Activated naive CD8-positive, alpha-beta T cell treated with anti-CD3 and anti-CD28 coated beads, Interleukin-2, amount 50 U/mL, for 24 hours (primary cell): ENCODE measurements around the gene TMEM150C.

Experiments used
- ATAC-seq: fragments of 150-1000 bp; cut with Tn5 transposase; one replicate; pipeline ENCODE4 v1.10.0; 2021
- DNase-seq: peaks from one replicate; pipeline ENCODE4 v3.0.0; 2021
- H3K27ac Mint-ChIP-seq: one replicate; pipeline ENCODE4 v1.8.0; 2021; ENCODE audit warnings: mild to moderate bottlenecking, mixed read lengths
- H3K27me3 Mint-ChIP-seq: one replicate; pipeline ENCODE4 v1.8.0; 2021; ENCODE audit warnings: mixed read lengths
- H3K36me3 Mint-ChIP-seq: one replicate; pipeline ENCODE4 v1.8.0; 2021; ENCODE audit warnings: low read depth, mixed read lengths
- H3K4me1 Mint-ChIP-seq: one replicate; pipeline ENCODE4 v1.8.0; 2021; ENCODE audit warnings: mixed read lengths
- H3K4me3 Mint-ChIP-seq: one replicate; pipeline ENCODE4 v1.8.0; 2021; ENCODE audit warnings: mild to moderate bottlenecking, moderate library complexity, mixed read lengths
- H3K9me3 Mint-ChIP-seq: one replicate; pipeline ENCODE4 v1.8.0; 2021; ENCODE audit warnings: mixed read lengths

Gene TMEM150C

GRCh38 chr4:82561786-82562563 lies at the start of gene TMEM150C:
TMEM150C (minus strand) TSS chr4:82561988; CDS start chr4:82504657, 57,331 bp downstream.
- Mint-ChIP-seq H3K36me3 (no peaks in the 10 kb centered on the region), H3K27me3 (peaks cover 59% of the 10 kb centered on the region), H3K4me3 (peak within 1 kb of the TSS; percentile 67), H3K4me1 (peaks cover 11% of the 10 kb centered on the region), H3K27ac (no peak within 1 kb of the TSS), H3K9me3 (no peaks in the 10 kb centered on the region)
- DNase-seq (peak; percentile 13), ATAC-seq (peak; percentile 40)

- DNase-seq (no peak), ATAC-seq (no peak)
- Mint-ChIP-seq H3K27ac (no peak overlapping the region), H3K36me3 (no peaks in the 10 kb centered on the region), H3K4me1 (no peaks in the 10 kb centered on the region), H3K27me3 (peaks cover 3% of the 10 kb centered on the region), H3K4me3 (no peak overlapping the region), H3K9me3 (no peaks in the 10 kb centered on the region)
Measured at GRCh38 chr4:82611527-82611926, 49.7 kb upstream of the TMEM150C start.

GRCh38 chr4:82610041-82610440 lies 48.3 kb upstream of the TMEM150C start:
- no peaks in the 10 kb centered on the region for H3K4me1 Mint-ChIP-seq
- no peak overlapping the region for H3K4me3 Mint-ChIP-seq
- H3K27me3 Mint-ChIP-seq: peaks cover 3% of the 10 kb centered on the region
- H3K36me3 Mint-ChIP-seq: no peaks in the 10 kb centered on the region
- no peaks in the 10 kb centered on the region for H3K9me3 Mint-ChIP-seq
- no peak for DNase-seq
- H3K27ac Mint-ChIP-seq: no peak overlapping the region
- ATAC-seq: no peak

- no peak for ATAC-seq
- Mint-ChIP-seq H3K27me3 (no peaks in the 10 kb centered on the region), H3K9me3 (no peaks in the 10 kb centered on the region), H3K27ac (no peak overlapping the region), H3K36me3 (no peaks in the 10 kb centered on the region), H3K4me3 (no peak overlapping the region), H3K4me1 (no peaks in the 10 kb centered on the region)
- DNase-seq: no peak
Measured at GRCh38 chr4:82606622-82607021, 44.8 kb upstream of the TMEM150C start.

- Mint-ChIP-seq H3K27ac (no peak overlapping the region), H3K4me3 (no peak overlapping the region), H3K36me3 (no peaks in the 10 kb centered on the region), H3K4me1 (no peaks in the 10 kb centered on the region), H3K27me3 (no peaks in the 10 kb centered on the region), H3K9me3 (no peaks in the 10 kb centered on the region)
- DNase-seq (no peak), ATAC-seq (no peak)
Measured at GRCh38 chr4:82604522-82604921, 42.7 kb upstream of the TMEM150C start.

- H3K36me3 Mint-ChIP-seq: no peaks in the 10 kb centered on the region
- H3K27me3 Mint-ChIP-seq: no peaks in the 10 kb centered on the region
- H3K4me3 Mint-ChIP-seq: no peak overlapping the region
- H3K9me3 Mint-ChIP-seq: no peaks in the 10 kb centered on the region
- no peak for ATAC-seq
- no peak overlapping the region for H3K27ac Mint-ChIP-seq
- no peak for DNase-seq
- H3K4me1 Mint-ChIP-seq: no peaks in the 10 kb centered on the region
Measured at GRCh38 chr4:82601242-82602015, 39.6 kb upstream of the TMEM150C start.

- Mint-ChIP-seq H3K27me3 (no peaks in the 10 kb centered on the region), H3K9me3 (no peaks in the 10 kb centered on the region), H3K4me1 (no peaks in the 10 kb centered on the region), H3K4me3 (no peak overlapping the region), H3K27ac (no peak overlapping the region), H3K36me3 (no peaks in the 10 kb centered on the region)
- ATAC-seq (no peak), DNase-seq (no peak)
Measured at GRCh38 chr4:82599336-82599735, 37.5 kb upstream of the TMEM150C start.

GRCh38 chr4:82594456-82594855 lies 32.7 kb upstream of the TMEM150C start:
- no peaks in the 10 kb centered on the region for H3K36me3 Mint-ChIP-seq
- H3K4me3 Mint-ChIP-seq: no peak overlapping the region
- no peak for ATAC-seq
- no peak overlapping the region for H3K27ac Mint-ChIP-seq
- no peaks in the 10 kb centered on the region for H3K9me3 Mint-ChIP-seq
- H3K4me1 Mint-ChIP-seq: no peaks in the 10 kb centered on the region
- peaks cover 1% of the 10 kb centered on the region for H3K27me3 Mint-ChIP-seq
- DNase-seq: no peak

GRCh38 chr4:82593411-82593810 lies 31.6 kb upstream of the TMEM150C start:
- Mint-ChIP-seq H3K27ac (no peak overlapping the region), H3K27me3 (peaks cover 1% of the 10 kb centered on the region), H3K4me3 (no peak overlapping the region), H3K9me3 (no peaks in the 10 kb centered on the region), H3K4me1 (no peaks in the 10 kb centered on the region), H3K36me3 (no peaks in the 10 kb centered on the region)
- ATAC-seq (no peak), DNase-seq (no peak)

GRCh38 chr4:82592639-82593038 lies 30.9 kb upstream of the TMEM150C start:
- Mint-ChIP-seq H3K9me3 (no peaks in the 10 kb centered on the region), H3K36me3 (no peaks in the 10 kb centered on the region), H3K27me3 (peaks cover 3% of the 10 kb centered on the region), H3K4me3 (no peak overlapping the region), H3K4me1 (no peaks in the 10 kb centered on the region), H3K27ac (no peak overlapping the region)
- DNase-seq (no peak), ATAC-seq (no peak)

GRCh38 chr4:82591592-82591991 lies 29.8 kb upstream of the TMEM150C start:
- H3K27ac Mint-ChIP-seq: no peak overlapping the region
- no peak for DNase-seq
- H3K4me1 Mint-ChIP-seq: no peaks in the 10 kb centered on the region
- ATAC-seq: no peak
- peaks cover 3% of the 10 kb centered on the region for H3K27me3 Mint-ChIP-seq
- no peaks in the 10 kb centered on the region for H3K9me3 Mint-ChIP-seq
- H3K36me3 Mint-ChIP-seq: no peaks in the 10 kb centered on the region
- H3K4me3 Mint-ChIP-seq: no peak overlapping the region

- DNase-seq (no peak), ATAC-seq (no peak)
- no peaks in the 10 kb centered on the region for H3K9me3 Mint-ChIP-seq
- H3K27me3 Mint-ChIP-seq: peaks cover 3% of the 10 kb centered on the region
- H3K36me3 Mint-ChIP-seq: no peaks in the 10 kb centered on the region
- H3K4me3 Mint-ChIP-seq: no peak overlapping the region
- no peak overlapping the region for H3K27ac Mint-ChIP-seq
- no peaks in the 10 kb centered on the region for H3K4me1 Mint-ChIP-seq
Measured at GRCh38 chr4:82589756-82590155, 28.0 kb upstream of the TMEM150C start.

- H3K27ac Mint-ChIP-seq: no peak overlapping the region
Measured at GRCh38 chr4:82588771-82589270, 27.0 kb upstream of the TMEM150C start.

GRCh38 chr4:82587826-82588540 lies 26.2 kb upstream of the TMEM150C start:
- no peak for DNase-seq
- Mint-ChIP-seq H3K9me3 (no peaks in the 10 kb centered on the region), H3K27ac (no peak overlapping the region), H3K36me3 (no peaks in the 10 kb centered on the region), H3K4me3 (no peak overlapping the region), H3K27me3 (peaks cover 6% of the 10 kb centered on the region), H3K4me1 (no peaks in the 10 kb centered on the region)
- no peak for ATAC-seq

More at GRCh38 chr4:82588771-82589270, 27.0 kb upstream of the TMEM150C start:
- H3K36me3 Mint-ChIP-seq: no peaks in the 10 kb centered on the region
- DNase-seq: no peak
- no peak for ATAC-seq
- no peaks in the 10 kb centered on the region for H3K4me1 Mint-ChIP-seq
- H3K4me3 Mint-ChIP-seq: no peak overlapping the region
- H3K9me3 Mint-ChIP-seq: no peaks in the 10 kb centered on the region
- H3K27me3 Mint-ChIP-seq: peaks cover 3% of the 10 kb centered on the region
